RWPE2 (cell line): Measurements from ENCODE around the gene PPM1H.

Source experiments
- ATAC-seq: fragments of 200-7000 bp; cut with Tn5 transposase; 3 replicates; pipeline ENCODE4 v1.9.1; 2021; ENCODE audit warnings: low read depth
- DNase-seq: peaks from one replicate; pipeline ENCODE4 v3.0.0-alpha.2; 2020; ENCODE audit warnings: low spot score
- H3K27ac ChIP-seq: fragments of 450-650 bp; 2 replicates; pipeline ENCODE4 v1.5.1; 2017; ENCODE audit warnings: mild to moderate bottlenecking; ENCODE audit not compliant: poor library complexity, severe bottlenecking
- H3K27me3 ChIP-seq: fragments of 250-450 bp; sonication (Bioruptor Pico); 2 replicates; pipeline ENCODE4 v1.5.1; 2021; ENCODE audit warnings: mild to moderate bottlenecking, moderate library complexity; ENCODE audit not compliant: insufficient read depth, poor library complexity, severe bottlenecking
- H3K36me3 ChIP-seq: fragments of 250-450 bp; sonication (Bioruptor Pico); 2 replicates; pipeline ENCODE4 v1.5.1; 2020; ENCODE audit warnings: low read depth, mild to moderate bottlenecking, moderate library complexity
- H3K4me1 ChIP-seq: fragments of 250-450 bp; sonication (Bioruptor Pico); 2 replicates; pipeline ENCODE4 v1.5.1; 2021; ENCODE audit warnings: mild to moderate bottlenecking, moderate library complexity; ENCODE audit not compliant: insufficient read depth, poor library complexity, severe bottlenecking
- H3K4me3 ChIP-seq: fragments of 250-450 bp; sonication (Bioruptor Pico); 2 replicates; pipeline ENCODE4 v1.5.1; 2021; ENCODE audit warnings: mild to moderate bottlenecking, moderate library complexity; ENCODE audit not compliant: severe bottlenecking
- H3K9me3 ChIP-seq: fragments of 250-450 bp; sonication (Bioruptor Pico); 2 replicates; pipeline ENCODE4 v1.5.1; 2021; ENCODE audit warnings: mild to moderate bottlenecking, moderate library complexity; ENCODE audit not compliant: severe bottlenecking
- CTCF ChIP-seq: fragments of 450-650 bp; IDR thresholded peaks from one replicate; pipeline ENCODE4 v1.5.1; 2017; ENCODE audit warnings: mild to moderate bottlenecking, moderate library complexity; ENCODE audit not compliant: poor library complexity, severe bottlenecking

Gene PPM1H

GRCh38 chr12:62959745-62960144 is 24.8 kb upstream of the PPM1H start:
- ATAC-seq = no peak
- DNase-seq = no peak

GRCh38 chr12:62957233-62957953 is 22.4 kb upstream of the PPM1H start:
- no peak for TF ChIP-seq CTCF
- H3K9me3 ChIP-seq = no peaks in the 10 kb centered on the region
- no peak overlapping the region for H3K27ac ChIP-seq
- peaks cover 6% of the 10 kb centered on the region for H3K27me3 ChIP-seq
- no peaks in the 10 kb centered on the region for H3K4me1 ChIP-seq
- ATAC-seq (no peak), DNase-seq (no peak)
- H3K36me3 ChIP-seq = no peaks in the 10 kb centered on the region
- H3K4me3 ChIP-seq = no peak overlapping the region

More at GRCh38 chr12:62959745-62960144, 24.8 kb upstream of the PPM1H start:
- Histone ChIP-seq H3K27ac (no peak overlapping the region), H3K27me3 (peaks cover 9% of the 10 kb centered on the region), H3K4me1 (no peaks in the 10 kb centered on the region), H3K9me3 (no peaks in the 10 kb centered on the region), H3K4me3 (no peak overlapping the region), H3K36me3 (no peaks in the 10 kb centered on the region)
- no peak for TF ChIP-seq CTCF

- no peaks in the 10 kb centered on the region for H3K36me3 ChIP-seq
- ATAC-seq (no peak), DNase-seq (no peak)
- no peaks in the 10 kb centered on the region for H3K9me3 ChIP-seq
- no peak overlapping the region for H3K4me3 ChIP-seq
- TF ChIP-seq CTCF = no peak
- no peak overlapping the region for H3K27ac ChIP-seq
- H3K4me1 ChIP-seq = no peaks in the 10 kb centered on the region
- H3K27me3 ChIP-seq = peaks cover 6% of the 10 kb centered on the region
Measured at GRCh38 chr12:62955678-62956077, 20.7 kb upstream of the PPM1H start.

GRCh38 chr12:62950317-62950716 is 15.4 kb upstream of the PPM1H start:
- TF ChIP-seq CTCF = no peak
- Histone ChIP-seq H3K4me3 (no peak overlapping the region), H3K27me3 (no peaks in the 10 kb centered on the region), H3K36me3 (no peaks in the 10 kb centered on the region), H3K4me1 (no peaks in the 10 kb centered on the region), H3K27ac (no peak overlapping the region), H3K9me3 (no peaks in the 10 kb centered on the region)
- DNase-seq = no peak
- no peak for ATAC-seq

- H3K27me3 ChIP-seq = peaks cover 9% of the 10 kb centered on the region
- TF ChIP-seq CTCF = no peak
- no peak overlapping the region for H3K27ac ChIP-seq
- DNase-seq (no peak), ATAC-seq (no peak)
- H3K4me3 ChIP-seq = no peak overlapping the region
- H3K4me1 ChIP-seq = no peaks in the 10 kb centered on the region
- H3K9me3 ChIP-seq = no peaks in the 10 kb centered on the region
- no peaks in the 10 kb centered on the region for H3K36me3 ChIP-seq
Measured at GRCh38 chr12:62948123-62948522, 13.2 kb upstream of the PPM1H start.
